Measurements from ENCODE around the gene SPOCK3. TPM values are rescaled to one million over a fixed set of nuclear protein-coding genes. Genes with fewer than 3 reads are reported as not detected.
A peak's percentile ranks its signal among the peaks of the same experiment; 100 is the strongest.

The SPOCK3 gene
- total RNA-seq (2013; cell fraction: nucleolus; rRNA removed): 0.49 and 0.71 TPM in 2 replicates
- total RNA-seq (2014; rRNA removed) (not detected in 2 replicates), total RNA-seq (2014; rRNA removed; fragmentation: Illumina TruSeq; extraction: Trizol) (not detected in 2 replicates), total RNA-seq (2021) (not detected in 2 replicates), polyA plus RNA-seq (2011; rRNA removed) (0.20 and 0.39 TPM in 2 replicates), polyA plus RNA-seq (2014; fragmentation: Illumina TruSeq; extraction: Trizol) (0.09 TPM in 1 of 2 replicates, not detected in the other), polyA plus RNA-seq (2014; fragmentation: Nextera tagmentation; extraction: Ambion mirVana) (under 1 TPM; 0.09 to 0.16 TPM), polyA plus RNA-seq (2014; rRNA removed) (0.06 TPM in 1 of 2 replicates, not detected in the other), polyA plus RNA-seq (2016; fragmentation: Nextera tagmentation; extraction: Ambion mirVana) (not detected), polyA minus RNA-seq (2011; rRNA and poly(A)+ RNA removed) (0.46 and 0.73 TPM in 2 replicates), Bru-seq, nascent RNA (percentile 11 among the genes with signal in this experiment), BruChase-seq, experiment 1, labeled RNA remaining after a 6-hour chase (percentile 5 among the genes with signal in this experiment), BruChase-seq, experiment 2, labeled RNA remaining after a 2-hour chase (percentile 8 among the genes with signal in this experiment)
- polyA plus RNA-seq (2011; ENCODE audit: low read depth): not detected
- polyA plus RNA-seq (2011; cell fraction: cytosol; rRNA removed): 0.07 and 0.33 TPM in 2 replicates
- polyA plus RNA-seq (2011; cell fraction: nucleus; rRNA removed): 0.21 and 0.53 TPM in 2 replicates
- polyA plus RNA-seq (2012): not detected in 2 replicates
- not detected in 2 replicates for polyA minus RNA-seq (2011; cell fraction: cytosol; rRNA and poly(A)+ RNA removed)
- 0.73 and 2.1 TPM in 2 replicates for polyA minus RNA-seq (2011; cell fraction: nucleus; rRNA and poly(A)+ RNA removed)
- long read RNA-seq, experiment 1: 0 reads
- long read RNA-seq, experiment 2, partial matches to known transcripts: 0 of 5 reads
- long read RNA-seq, experiment 2, other reads (novel, unspliced or antisense): 4 of 5 reads

GRCh38 chr4:167234316-167234881 is at the start of gene SPOCK3:
Gene SPOCK3, minus strand, starts transcription at chr4:167234494.
- peak within 1 kb of the TSS; percentile 67 for H3K4me2 ChIP-seq (ENCODE audit: control insufficient read depth, insufficient read depth)
- in situ Hi-C loops (cut with MboI): no loop called here

More at GRCh38 chr4:167234316-167234881, at the start of gene SPOCK3:
- CTCF ChIA-PET: no interaction called here
- no peak within 1 kb of the TSS; the same call in 1 of the 2 replicates for H3K4me3 ChIP-seq
- H4K20me1 ChIP-seq (ENCODE audit: control insufficient read depth, insufficient read depth): no peaks in the 10 kb centered on the region
- POLR2A ChIA-PET: no interaction called here
- no peak within 1 kb of the TSS for H3K27ac ChIP-seq (ENCODE audit: control insufficient read depth, insufficient read depth)
- no peaks in the 10 kb centered on the region for H3K36me3 ChIP-seq (ENCODE audit: control insufficient read depth in 2 of 2, insufficient read depth in 2 of 2, low read length in 1 of 2)
- no peak within 1 kb of the TSS; the same call in 1 of the 2 replicates for H2AFZ ChIP-seq (ENCODE audit: control insufficient read depth, low read depth, low read length)
- no peak for TF ChIP-seq JUNB (IDR thresholded peaks at IDR 0.05)
- peak; percentile 11 for TF ChIP-seq SUZ12 (IDR thresholded peaks at IDR 0.05; ENCODE audit: unreplicated experiment)
- peak; percentile 78 for ATAC-seq
- no peaks in the 10 kb centered on the region for H3K79me2 ChIP-seq (ENCODE audit: control insufficient read depth, insufficient read depth, low read length)
- no TSS peak for BruUV-seq (replicated peaks)
- DNase-seq (ENCODE audit: low read depth, low spot score): no peak
- no peaks in the 10 kb centered on the region; the same call in 2 of the 3 replicates for H3K9me3 ChIP-seq (replicated peaks; ENCODE audit: control insufficient read depth, insufficient read depth, low read length)
- SMC1A ChIA-PET (ENCODE audit: uncharacterized antibody, unreplicated experiment): interaction anchor here (0.6 to 1.8 kb wide), 6 partner anchors 54 to 396 kb away, joined by 3 read pairs; no protein-coding TSS in a partner anchor
- H3K27me3 ChIP-seq (replicated peaks in 1 of 2; ENCODE audit: control insufficient read depth in 2 of 2, insufficient read depth in 2 of 2, low read length in 1 of 2): peaks cover 4 to 10% of the 10 kb centered on the region in 2 experiments
- RAD21 ChIA-PET (ENCODE audit: unreplicated experiment): interaction anchor here (1.5 kb wide), 1 partner anchor 211 kb away, joined by 3 read pairs; no protein-coding TSS in a partner anchor
- H3K4me1 ChIP-seq (ENCODE audit: control insufficient read depth, insufficient read depth, low read length): no peaks in the 10 kb centered on the region
- no peak for FAIRE-seq
- intact Hi-C loops (cut with micrococcal nuclease; ENCODE audit: unreplicated experiment): loop anchor here (5.0 kb wide), 1 partner anchor 212 kb away; no protein-coding TSS in a partner anchor
- under 1% methylated on average over 25 of the region's 32 CpGs for WGBS (ENCODE audit: insufficient coverage, insufficient replicate concordance, low lambda C conversion rate, missing lambda C conversion rate)
- H3K9ac ChIP-seq (ENCODE audit: control insufficient read depth, insufficient read depth, low read length): no peak within 1 kb of the TSS

Measured in GM12878 (cell line).